ENCODE results near the gene GOLGB1.

The GOLGB1 gene

DNA sequence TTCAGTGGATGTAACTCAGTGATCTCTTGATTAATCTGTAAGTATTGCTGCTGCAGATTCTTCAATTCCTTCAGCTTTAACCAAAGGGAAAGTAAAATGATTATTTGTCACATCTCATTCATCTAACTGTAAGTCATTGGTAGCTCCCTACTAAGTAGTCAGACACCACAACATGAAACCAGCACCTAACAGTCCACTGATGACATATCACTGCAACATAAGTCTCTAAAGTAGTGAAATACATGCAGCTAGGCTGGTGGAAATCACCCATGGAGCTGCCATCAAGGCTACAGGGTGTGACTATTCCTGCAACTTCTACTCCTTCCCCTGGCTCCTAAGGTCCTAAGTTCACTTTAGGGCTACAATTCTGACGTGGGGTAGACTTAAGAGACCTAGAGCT is 67.7 kb downstream of the GOLGB1 start:
- Histone ChIP-seq H3K9me3 (ENCODE audit: insufficient read depth, low read depth, low read length) (peaks cover 6% of the 10 kb centered on the region; the same call in 1 of the 2 replicates), H3K4me3 (ENCODE audit: low read length) (no peak overlapping the region), H3K36me3 (ENCODE audit: insufficient read depth, low read length) (peaks cover 52% of the 10 kb centered on the region), H3K4me1 (ENCODE audit: insufficient read depth, low read length) (no peaks in the 10 kb centered on the region), H3K9ac (ENCODE audit: low read depth, low read length) (no peak overlapping the region), H3K27ac (ENCODE audit: low read depth, low read length) (no peak overlapping the region), H3K27me3 (ENCODE audit: insufficient read depth, low read length) (no peaks in the 10 kb centered on the region)
- WGBS = 92% methylated on average over 1 of the region's 1 CpG

DNA sequence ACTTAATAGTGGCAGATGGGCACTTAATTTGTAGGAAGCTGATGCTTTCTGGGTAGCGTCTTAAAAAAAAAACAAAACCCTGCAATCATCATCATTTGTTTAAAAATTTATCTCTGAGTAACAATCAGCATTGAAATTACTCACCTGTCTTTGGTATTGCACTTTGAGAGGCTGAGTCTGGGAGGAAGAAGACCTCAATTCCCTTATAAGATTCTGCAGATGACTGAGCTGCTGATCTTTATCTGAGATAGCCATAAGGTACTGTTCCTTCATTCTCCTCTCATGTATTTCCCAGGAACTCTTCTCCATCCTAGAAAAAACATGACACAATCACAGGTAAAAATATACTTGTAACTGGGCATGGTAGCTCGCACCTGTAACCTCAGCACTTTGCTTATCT is 72.4 kb downstream of the GOLGB1 start:
- Histone ChIP-seq H3K4me1 (ENCODE audit: insufficient read depth, low read length) (no peaks in the 10 kb centered on the region), H3K9me3 (ENCODE audit: insufficient read depth, low read depth, low read length) (no peaks in the 10 kb centered on the region), H3K9ac (ENCODE audit: low read depth, low read length) (no peak overlapping the region), H3K36me3 (ENCODE audit: insufficient read depth, low read length) (peaks cover 78% of the 10 kb centered on the region), H3K27me3 (ENCODE audit: insufficient read depth, low read length) (no peaks in the 10 kb centered on the region), H3K4me3 (ENCODE audit: low read length) (no peak overlapping the region), H3K27ac (ENCODE audit: low read depth, low read length) (no peak overlapping the region)
- 100% methylated on average over 1 of the region's 2 CpGs for WGBS

GRCh38 chr3:121670676-121671075 is 78.9 kb downstream of the GOLGB1 start:
- no peak overlapping the region for H3K27ac ChIP-seq (ENCODE audit: low read depth, low read length)
- H3K4me3 ChIP-seq (ENCODE audit: low read length) = no peak overlapping the region
- H3K27me3 ChIP-seq (ENCODE audit: insufficient read depth, low read length) = no peaks in the 10 kb centered on the region
- H3K4me1 ChIP-seq (ENCODE audit: insufficient read depth, low read length) = no peaks in the 10 kb centered on the region
- H3K9me3 ChIP-seq (ENCODE audit: insufficient read depth, low read depth, low read length) = no peaks in the 10 kb centered on the region
- H3K9ac ChIP-seq (ENCODE audit: low read depth, low read length) = no peak overlapping the region
- peaks cover 88% of the 10 kb centered on the region for H3K36me3 ChIP-seq (ENCODE audit: insufficient read depth, low read length)

DNA sequence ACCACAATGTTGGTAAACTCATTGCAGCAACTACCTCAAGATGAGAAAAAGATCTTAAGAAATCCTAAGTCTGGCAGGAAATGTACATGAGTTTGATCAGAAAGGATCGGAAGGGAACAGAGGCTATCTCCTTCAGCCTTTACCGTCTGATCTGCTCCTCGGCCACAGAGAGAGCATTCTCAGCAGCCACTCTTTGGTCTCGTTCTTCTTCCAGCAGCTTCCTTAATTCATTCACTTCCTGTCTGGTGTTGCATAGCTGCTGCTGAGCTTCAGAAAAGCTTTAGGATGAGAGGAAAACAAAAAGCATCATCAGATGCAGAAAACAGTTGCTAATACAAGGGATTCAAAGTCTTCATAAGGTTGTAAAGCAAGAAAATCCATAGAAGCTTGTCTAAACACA is 82.2 kb downstream of the GOLGB1 start:
- Histone ChIP-seq H3K9ac (ENCODE audit: low read depth, low read length) (no peak overlapping the region), H3K36me3 (ENCODE audit: insufficient read depth, low read length) (peaks cover 93% of the 10 kb centered on the region), H3K4me3 (ENCODE audit: low read length) (no peak overlapping the region), H3K27ac (ENCODE audit: low read depth, low read length) (no peak overlapping the region), H3K4me1 (ENCODE audit: insufficient read depth, low read length) (no peaks in the 10 kb centered on the region), H3K27me3 (ENCODE audit: insufficient read depth, low read length) (no peaks in the 10 kb centered on the region), H3K9me3 (ENCODE audit: insufficient read depth, low read depth, low read length) (no peaks in the 10 kb centered on the region)
- 89% methylated on average over 4 of the region's 4 CpGs for WGBS

DNA sequence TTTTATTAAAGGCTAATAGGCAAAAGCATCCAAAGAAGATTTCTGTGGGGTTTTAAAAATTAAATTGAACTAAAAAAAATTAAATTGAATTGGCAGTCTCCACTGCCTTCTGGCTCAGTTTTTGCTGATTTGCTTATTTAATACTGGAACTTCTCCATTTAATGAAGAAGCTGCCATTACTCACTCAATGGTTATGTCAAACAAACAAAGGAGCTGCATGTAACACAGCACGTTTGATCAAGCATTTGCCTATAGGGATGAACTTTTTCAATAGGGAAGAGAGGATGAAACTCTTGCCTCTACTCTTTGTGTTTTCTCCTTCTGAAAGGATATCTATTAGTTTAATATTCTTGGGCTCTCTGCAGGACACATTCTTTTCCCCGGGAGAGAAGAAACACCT is 84.1 kb downstream of the GOLGB1 start:
- 88% methylated on average over 2 of the region's 2 CpGs for WGBS
- H3K27me3 ChIP-seq (ENCODE audit: insufficient read depth, low read length) = no peaks in the 10 kb centered on the region
- no peak overlapping the region for H3K27ac ChIP-seq (ENCODE audit: low read depth, low read length)
- H3K4me3 ChIP-seq (ENCODE audit: low read length) = no peak overlapping the region
- H3K9ac ChIP-seq (ENCODE audit: low read depth, low read length) = no peak overlapping the region
- no peaks in the 10 kb centered on the region for H3K9me3 ChIP-seq (ENCODE audit: insufficient read depth, low read depth, low read length)
- H3K4me1 ChIP-seq (ENCODE audit: insufficient read depth, low read length) = peaks cover 4% of the 10 kb centered on the region; the same call in 1 of the 2 replicates
- peaks cover 78% of the 10 kb centered on the region for H3K36me3 ChIP-seq (ENCODE audit: insufficient read depth, low read length)

- H3K4me1 ChIP-seq (ENCODE audit: insufficient read depth, low read length) = peaks cover 4% of the 10 kb centered on the region; the same call in 1 of the 2 replicates
These were observed 86.2 kb downstream of the GOLGB1 start for GRCh38 chr3:121663171-121663847.

GRCh38 chr3:121662742-121663141 is 86.8 kb downstream of the GOLGB1 start:
- Histone ChIP-seq H3K9me3 (ENCODE audit: insufficient read depth, low read depth, low read length) (no peaks in the 10 kb centered on the region), H3K27ac (ENCODE audit: low read depth, low read length) (no peak overlapping the region), H3K27me3 (ENCODE audit: insufficient read depth, low read length) (no peaks in the 10 kb centered on the region), H3K9ac (ENCODE audit: low read depth, low read length) (no peak overlapping the region), H3K4me3 (ENCODE audit: low read length) (no peak overlapping the region), H3K36me3 (ENCODE audit: insufficient read depth, low read length) (peaks cover 53% of the 10 kb centered on the region), H3K4me1 (ENCODE audit: insufficient read depth, low read length) (peaks cover 4% of the 10 kb centered on the region; the same call in 1 of the 2 replicates)

More at GRCh38 chr3:121663171-121663847, 86.2 kb downstream of the GOLGB1 start:
- no peak overlapping the region for H3K9ac ChIP-seq (ENCODE audit: low read depth, low read length)
- no peak overlapping the region for H3K4me3 ChIP-seq (ENCODE audit: low read length)
- WGBS = 93% methylated on average over 2 of the region's 2 CpGs
- no peaks in the 10 kb centered on the region for H3K27me3 ChIP-seq (ENCODE audit: insufficient read depth, low read length)
- no peaks in the 10 kb centered on the region for H3K9me3 ChIP-seq (ENCODE audit: insufficient read depth, low read depth, low read length)
- H3K36me3 ChIP-seq (ENCODE audit: insufficient read depth, low read length) = peaks cover 57% of the 10 kb centered on the region
- no peak overlapping the region for H3K27ac ChIP-seq (ENCODE audit: low read depth, low read length)

DNA sequence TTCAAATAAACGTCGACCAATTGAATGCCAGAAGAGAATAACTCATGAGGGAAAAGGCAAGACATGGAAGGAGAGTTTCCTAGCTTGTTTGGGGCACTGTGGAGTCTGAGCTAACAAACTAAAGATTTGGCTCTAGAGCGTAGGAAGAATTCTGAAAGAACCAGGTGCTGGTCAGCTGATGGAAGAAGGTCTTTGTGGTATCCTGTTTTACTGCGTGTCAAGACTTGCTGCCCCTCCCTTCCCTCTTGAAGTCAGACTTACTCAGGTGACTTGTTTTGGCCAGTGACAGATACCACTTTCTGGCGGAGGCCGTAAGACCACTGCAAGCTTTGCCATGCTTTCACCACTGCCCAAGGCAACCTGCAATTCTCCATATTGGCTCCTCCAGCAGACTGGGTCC is 88.2 kb downstream of the GOLGB1 start:
- no peak overlapping the region for H3K9ac ChIP-seq (ENCODE audit: low read depth, low read length)

DNA sequence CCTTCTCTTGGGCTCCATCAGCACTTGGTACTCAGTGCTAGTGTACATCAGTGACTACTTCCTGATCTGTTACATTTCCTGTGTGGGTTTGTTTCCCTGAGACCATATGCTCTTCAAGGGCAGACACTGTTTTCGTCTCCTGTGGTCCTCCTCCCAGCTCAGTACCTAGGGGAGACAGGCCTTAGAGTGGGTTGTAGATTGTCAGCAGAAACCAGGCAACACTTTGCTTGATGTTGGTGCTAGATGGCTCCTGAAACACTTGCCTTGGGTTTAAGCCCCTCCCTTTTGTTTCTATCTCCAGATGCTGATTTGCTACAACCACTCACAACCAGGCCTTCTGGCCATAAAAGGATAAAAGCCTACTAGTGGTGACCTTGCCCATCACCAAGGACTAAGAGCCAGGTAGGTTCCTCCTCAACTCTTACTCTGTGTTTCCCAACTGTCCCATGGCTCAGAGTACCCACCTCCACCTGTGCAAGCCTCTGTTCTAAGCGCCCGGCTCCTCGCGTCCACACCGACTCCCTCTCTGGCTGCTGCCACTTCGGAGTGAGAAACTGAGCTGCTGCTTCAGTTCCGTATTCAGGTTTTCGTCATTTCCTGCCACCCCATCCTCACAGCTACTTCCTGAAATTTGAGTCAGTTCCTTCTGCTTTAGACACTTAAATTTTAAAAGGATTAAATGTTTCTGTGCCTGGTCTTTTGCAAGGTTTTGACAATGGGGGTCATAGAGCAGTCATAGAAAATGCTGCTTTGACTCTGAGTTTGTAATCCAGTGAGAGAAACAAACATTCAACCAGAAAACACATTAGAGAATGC is 89.0 kb downstream of the GOLGB1 start, which contains the start of gene HCLS1:
Gene HCLS1 (minus strand): TSS at position 548 of the 816 bp plus-strand sequence. CDS start 2,556 bp downstream, outside the sequence.
- H3K9ac ChIP-seq (ENCODE audit: low read depth, low read length) = no peak within 1 kb of the TSS
- H3K27me3 ChIP-seq (ENCODE audit: insufficient read depth, low read length) = no peaks in the 10 kb centered on the region
- no peaks in the 10 kb centered on the region for H3K9me3 ChIP-seq (ENCODE audit: insufficient read depth, low read depth, low read length)
- WGBS = 93% methylated on average over 9 of the region's 9 CpGs
- no peak within 1 kb of the TSS for H3K27ac ChIP-seq (ENCODE audit: low read depth, low read length)
- peaks cover 31% of the 10 kb centered on the region for H3K36me3 ChIP-seq (ENCODE audit: insufficient read depth, low read length)
- H3K4me3 ChIP-seq (ENCODE audit: low read length) = no peak within 1 kb of the TSS
- H3K4me1 ChIP-seq (ENCODE audit: insufficient read depth, low read length) = peaks cover 4% of the 10 kb centered on the region; the same call in 1 of the 2 replicates

More for the DNA sequence above, 88.2 kb downstream of the GOLGB1 start:
- Histone ChIP-seq H3K4me3 (ENCODE audit: low read length) (no peak overlapping the region), H3K27ac (ENCODE audit: low read depth, low read length) (no peak overlapping the region), H3K27me3 (ENCODE audit: insufficient read depth, low read length) (no peaks in the 10 kb centered on the region), H3K4me1 (ENCODE audit: insufficient read depth, low read length) (peaks cover 4% of the 10 kb centered on the region; the same call in 1 of the 2 replicates), H3K9me3 (ENCODE audit: insufficient read depth, low read depth, low read length) (no peaks in the 10 kb centered on the region), H3K36me3 (ENCODE audit: insufficient read depth, low read length) (peaks cover 39% of the 10 kb centered on the region)
- WGBS = 96% methylated on average over 6 of the region's 6 CpGs

GRCh38 chr3:121659586-121659985 is 90.0 kb downstream of the GOLGB1 start:
- H3K27ac ChIP-seq (ENCODE audit: low read depth, low read length) = no peak overlapping the region
- H3K27me3 ChIP-seq (ENCODE audit: insufficient read depth, low read length) = no peaks in the 10 kb centered on the region
- H3K9me3 ChIP-seq (ENCODE audit: insufficient read depth, low read depth, low read length) = no peaks in the 10 kb centered on the region
- H3K4me3 ChIP-seq (ENCODE audit: low read length) = no peak overlapping the region
- H3K9ac ChIP-seq (ENCODE audit: low read depth, low read length) = no peak overlapping the region
- WGBS = 98% methylated on average over 3 of the region's 3 CpGs
- H3K36me3 ChIP-seq (ENCODE audit: insufficient read depth, low read length) = peaks cover 21% of the 10 kb centered on the region
- peaks cover 4% of the 10 kb centered on the region; the same call in 1 of the 2 replicates for H3K4me1 ChIP-seq (ENCODE audit: insufficient read depth, low read length)

DNA sequence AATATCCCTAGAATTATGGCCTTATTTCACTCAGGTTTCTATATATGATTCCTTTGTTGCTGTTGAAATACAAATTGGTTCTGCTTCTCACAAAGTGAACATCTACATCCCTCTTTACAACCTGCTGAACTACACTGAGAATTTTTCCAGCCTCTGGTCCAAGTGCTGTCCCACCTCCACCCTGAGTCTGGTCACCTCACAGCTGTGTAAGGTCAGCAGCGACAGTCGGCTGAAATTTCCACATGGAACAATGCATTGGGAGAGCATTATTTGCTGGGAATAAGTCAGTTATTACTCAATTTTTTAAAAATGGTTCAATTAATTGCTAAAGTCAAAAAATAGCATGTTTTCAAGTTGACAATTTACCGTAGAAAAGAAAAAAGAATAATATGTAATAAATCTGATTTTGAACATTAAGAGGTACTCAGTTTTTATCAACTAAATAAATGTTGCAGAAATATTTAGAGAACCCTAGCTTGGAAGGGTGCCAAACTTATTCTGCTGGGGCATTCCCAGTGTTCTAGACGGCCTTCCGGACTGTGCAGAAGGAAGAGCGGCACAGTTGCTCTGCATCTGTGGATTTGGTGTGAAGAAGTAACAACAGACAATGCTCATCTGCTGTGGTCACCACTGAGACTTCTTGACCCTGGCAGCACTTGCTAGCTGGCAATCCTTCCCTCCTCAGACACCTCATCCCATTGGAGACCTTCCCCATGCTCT is 90.7 kb downstream of the GOLGB1 start:
- 97% methylated on average over 5 of the region's 6 CpGs for WGBS
- H3K9ac ChIP-seq (ENCODE audit: low read depth, low read length) = no peak overlapping the region
- H3K4me3 ChIP-seq (ENCODE audit: low read length) = no peak overlapping the region
- peaks cover 14% of the 10 kb centered on the region for H3K36me3 ChIP-seq (ENCODE audit: insufficient read depth, low read length)
- H3K9me3 ChIP-seq (ENCODE audit: insufficient read depth, low read depth, low read length) = no peaks in the 10 kb centered on the region
- peaks cover 4% of the 10 kb centered on the region; the same call in 1 of the 2 replicates for H3K4me1 ChIP-seq (ENCODE audit: insufficient read depth, low read length)
- H3K27ac ChIP-seq (ENCODE audit: low read depth, low read length) = no peak overlapping the region
- no peaks in the 10 kb centered on the region for H3K27me3 ChIP-seq (ENCODE audit: insufficient read depth, low read length)

Data from HUES64 (cell line).